CD4-positive, alpha-beta memory T cell (primary cell): Measurements from ENCODE around the gene MPL. TPM values are rescaled to one million over a fixed set of nuclear protein-coding genes. Genes with fewer than 3 reads are reported as not detected.

ENCODE experiments used
- CTCF ChIA-PET: fragments of 350-600 bp; sonication (Branson Sonifier 250); formaldehyde crosslinking; loops from one replicate; lab custom pipeline; 2021; ENCODE audit warnings: inconsistent platforms; ENCODE audit not compliant: partially characterized antibody; lab: Charles Lee
- POLR2A ChIA-PET: fragments of 350-600 bp; sonication (Branson Sonifier 250); formaldehyde crosslinking; loops from one replicate; lab custom pipeline; 2021; ENCODE audit not compliant: partially characterized antibody; lab: Charles Lee
- DNase-seq, 5 donors: peaks; one replicate each; pipeline versions ENCODE4 v3.0.0 to v3.0.0-alpha.2; 2020 to 2022; ENCODE audit warnings: mixed read lengths in 1 of 5
- H3K27ac ChIP-seq: one replicate; pipeline ENCODE4 v1.7.0; 2013; ENCODE audit warnings: low read depth, low read length
- H3K27me3 ChIP-seq: 2 replicates; pipeline ENCODE4 v1.7.0; 2013; ENCODE audit warnings: mild to moderate bottlenecking, low read length, moderate library complexity; ENCODE audit not compliant: insufficient read depth
- H3K36me3 ChIP-seq: 2 replicates; pipeline ENCODE4 v1.7.0; 2013; ENCODE audit warnings: mild to moderate bottlenecking, low read length, moderate library complexity; ENCODE audit not compliant: insufficient read depth
- H3K4me1 ChIP-seq: 2 replicates; pipeline ENCODE4 v1.7.0; 2013; ENCODE audit warnings: mild to moderate bottlenecking, low read length, moderate library complexity; ENCODE audit not compliant: insufficient read depth
- H3K4me3 ChIP-seq, 2 donors: one replicate each; pipeline ENCODE4 v1.7.0; 2013; ENCODE audit warnings: low read length in 2 of 2, mild to moderate bottlenecking in 1 of 2
- H3K9me3 ChIP-seq, 2 donors: one replicate each; pipeline ENCODE4 v1.7.0; 2013; ENCODE audit warnings: low read length in 2 of 2, control low read depth in 1 of 2; ENCODE audit not compliant: control insufficient read depth in 1 of 2
- H3K27ac Mint-ChIP-seq, 7 donors: one replicate each; pipeline ENCODE4 v1.8.0; 2020 to 2021; ENCODE audit warnings: mixed read lengths in 7 of 7, mild to moderate bottlenecking in 6 of 7, inconsistent platforms in 3 of 7, moderate library complexity in 3 of 7
- H3K27me3 Mint-ChIP-seq, 2 donors: one replicate each; pipeline ENCODE4 v1.8.0; 2020 to 2021; ENCODE audit warnings: mixed read lengths in 2 of 2
- H3K36me3 Mint-ChIP-seq, 2 donors: one replicate each; pipeline ENCODE4 v1.8.0; 2020 to 2021; ENCODE audit warnings: mixed read lengths in 2 of 2, inconsistent platforms in 1 of 2, mild to moderate bottlenecking in 1 of 2
- H3K4me1 Mint-ChIP-seq, 4 donors: one replicate each; pipeline ENCODE4 v1.8.0; 2020 to 2021; ENCODE audit warnings: mixed read lengths in 4 of 4, mild to moderate bottlenecking in 1 of 4
- H3K4me3 Mint-ChIP-seq, 8 donors: one replicate each; pipeline ENCODE4 v1.8.0; 2020 to 2021; ENCODE audit warnings: mixed read lengths in 8 of 8, mild to moderate bottlenecking in 7 of 8, moderate library complexity in 6 of 8, inconsistent platforms in 3 of 8
- H3K9me3 Mint-ChIP-seq, 8 donors: one replicate each; pipeline ENCODE4 v1.8.0; 2020 to 2021; ENCODE audit warnings: mixed read lengths in 8 of 8, mild to moderate bottlenecking in 5 of 8, inconsistent platforms in 3 of 8, moderate library complexity in 1 of 8
- intact Hi-C: fragments of 100-400 bp; cut with micrococcal nuclease; formaldehyde crosslinking; loops from one replicate; pipeline ENCODE4 v1.15.1; 2023
- polyA plus RNA-seq, 2 donors: library from polyadenylated mRNA; unstranded; fragments of 300-500 nt; fragmentation: Illumina TruSeq; gene quantifications; one replicate each; pipeline ENCODE4 v1.2.3, GENCODE V29; 2021
- total RNA-seq, 2 experiments: library from RNA; stranded (reverse); gene quantifications; one replicate each; pipeline ENCODE4 v1.2.3, GENCODE V29; 2021

The MPL gene
- total and polyA plus RNA-seq, 4 experiments from 2014 or later: not detected

DNA sequence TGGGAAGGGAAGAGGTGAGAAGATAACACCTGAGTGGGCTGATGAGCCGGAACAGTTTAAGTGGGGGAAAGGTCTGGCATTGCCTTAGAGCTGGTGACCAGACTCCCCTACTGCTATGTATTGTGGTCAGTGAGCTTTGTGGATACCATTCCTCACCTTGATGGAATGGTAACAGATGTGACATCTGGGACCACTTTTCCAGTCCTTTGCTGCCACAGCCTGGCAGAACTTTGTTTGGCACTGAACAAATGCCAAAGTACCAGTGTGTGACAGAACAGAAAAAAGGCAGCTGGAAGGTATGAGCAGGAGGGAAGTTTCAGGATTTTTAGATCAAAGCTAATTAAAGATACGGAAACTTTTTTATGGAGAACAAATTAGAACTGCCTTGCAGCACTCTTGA lies 45.8 kb downstream of the MPL start:
- Mint-ChIP-seq H3K27me3 (no peaks in the 10 kb centered on the region), H3K36me3 (peaks cover 36 to 71% of the 10 kb centered on the region in 2 donors), H3K9me3 (no peaks in the 10 kb centered on the region), H3K4me3 (no peak overlapping the region), H3K27ac (peak overlapping the region in 1 of 7 donors; percentile 4), H3K4me1 (peaks cover 7 to 22% (median 9%) of the 10 kb centered on the region in 4 donors)
- no peak overlapping the region for H3K27ac ChIP-seq
- peaks cover 54% of the 10 kb centered on the region for H3K36me3 ChIP-seq
- peaks cover 6% of the 10 kb centered on the region for H3K4me1 ChIP-seq
- ChIA-PET POLR2A (interaction anchor here (0.7 to 1.9 kb wide), 2 partner anchors 16 to 20 kb away, joined by 3 to 11 read pairs; partner anchors contain the start of gene ELOVL1), CTCF (interaction anchor here (1.0 to 1.3 kb wide), 3 partner anchors 31 to 156 kb away, joined by 3 to 7 read pairs (median 3); no protein-coding TSS in a partner anchor)
- H3K9me3 ChIP-seq: no peaks in the 10 kb centered on the region
- H3K4me3 ChIP-seq: no peak overlapping the region
- DNase-seq: no peak
- no peaks in the 10 kb centered on the region for H3K27me3 ChIP-seq
- intact Hi-C loops: no loop called here

DNA sequence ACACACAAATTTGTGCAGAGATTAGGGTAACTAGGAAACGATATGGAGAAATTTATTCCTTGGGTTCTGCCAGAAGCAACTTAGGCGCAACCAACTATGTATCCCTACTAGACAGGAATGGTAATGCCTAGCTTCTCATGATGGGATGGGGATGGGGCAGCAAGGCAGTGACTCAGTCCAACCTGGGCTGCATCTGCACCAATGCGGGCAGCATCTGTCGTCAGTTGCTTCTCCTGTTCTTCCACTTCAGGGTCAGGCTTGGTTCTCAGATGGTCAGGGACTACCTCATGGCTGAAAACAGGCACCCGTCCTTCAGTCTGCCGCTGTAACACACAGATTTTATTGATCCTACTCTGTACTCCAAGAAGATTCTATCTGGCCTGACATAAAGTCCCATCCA lies 49.1 kb downstream of the MPL start:
- Mint-ChIP-seq H3K27ac (peak overlapping the region in 1 of 7 donors; percentile 89), H3K4me3 (no peak overlapping the region), H3K27me3 (no peaks in the 10 kb centered on the region), H3K9me3 (no peaks in the 10 kb centered on the region), H3K36me3 (peaks cover 39 to 64% of the 10 kb centered on the region in 2 donors), H3K4me1 (peaks cover 23 to 47% (median 34%) of the 10 kb centered on the region in 4 donors)
- Histone ChIP-seq H3K4me1 (peaks cover 28% of the 10 kb centered on the region), H3K4me3 (no peak overlapping the region), H3K27me3 (no peaks in the 10 kb centered on the region), H3K9me3 (no peaks in the 10 kb centered on the region), H3K27ac (no peak overlapping the region), H3K36me3 (peaks cover 54% of the 10 kb centered on the region)
- intact Hi-C loops: no loop called here
- POLR2A ChIA-PET: interaction anchor here (2.1 kb wide), 1 partner anchor 18 kb away, joined by 6 read pairs; no protein-coding TSS in a partner anchor
- CTCF ChIA-PET: interaction anchor here (1.5 kb wide), 1 partner anchor 19 kb away, joined by 3 read pairs; the partner anchor contains the start of gene ELOVL1
- DNase-seq: no peak

DNA sequence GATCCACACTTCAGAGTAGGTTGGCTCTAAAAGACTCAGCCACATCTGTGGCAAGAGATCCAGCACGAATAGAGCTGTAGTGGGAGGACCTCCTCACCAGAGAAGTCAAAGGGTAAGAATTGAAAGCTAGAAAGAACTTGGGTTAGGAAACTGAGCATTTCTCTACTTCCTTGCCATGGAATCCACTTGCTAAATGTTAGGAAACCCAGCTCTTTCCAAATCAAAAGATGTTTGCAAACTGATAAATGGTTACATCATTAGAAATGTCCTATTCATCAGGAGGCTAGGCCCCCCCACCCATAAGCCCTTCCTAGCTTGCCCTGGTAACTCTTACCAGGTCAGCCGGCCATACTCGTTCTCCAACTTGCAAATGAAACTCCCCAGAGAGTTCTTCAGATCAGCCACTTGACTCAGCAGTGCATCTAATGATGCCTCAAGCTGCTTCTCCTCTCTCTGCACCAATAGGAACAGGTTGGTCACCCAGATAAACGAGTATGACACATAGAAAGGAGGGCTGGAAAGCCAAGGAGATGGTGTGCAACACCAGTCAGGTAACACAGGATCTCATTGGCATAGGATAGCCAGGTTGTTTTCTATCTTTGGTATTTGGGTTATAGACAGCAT lies 50.5 kb downstream of the MPL start:
- Histone ChIP-seq H3K27ac (no peak overlapping the region), H3K9me3 (no peaks in the 10 kb centered on the region), H3K27me3 (no peaks in the 10 kb centered on the region), H3K36me3 (peaks cover 46% of the 10 kb centered on the region), H3K4me1 (peaks cover 28% of the 10 kb centered on the region), H3K4me3 (no peak overlapping the region)
- H3K9me3 Mint-ChIP-seq: no peaks in the 10 kb centered on the region
- DNase-seq: no peak
- no peaks in the 10 kb centered on the region for H3K27me3 Mint-ChIP-seq
- peaks cover 29 to 57% of the 10 kb centered on the region in 2 donors for H3K36me3 Mint-ChIP-seq
- H3K4me1 Mint-ChIP-seq: peaks cover 28 to 52% (median 40%) of the 10 kb centered on the region in 4 donors
- intact Hi-C loops: no loop called here
- POLR2A ChIA-PET: interaction anchor here (0.9 to 3.7 kb wide), 7 partner anchors 9 to 216 kb away, joined by 3 to 42 read pairs (median 4); partner anchors contain the start of genes CDC20, CFAP57, EBNA1BP2 and ELOVL1
- CTCF ChIA-PET: interaction anchor here (3.5 kb wide), 1 partner anchor 27 kb away, joined by 10 read pairs; no protein-coding TSS in a partner anchor
- peak overlapping the region; percentile 37 to 100 (median 98) for H3K27ac Mint-ChIP-seq
- peak overlapping the region; percentile 99 to 100 (median 100) for H3K4me3 Mint-ChIP-seq

DNA sequence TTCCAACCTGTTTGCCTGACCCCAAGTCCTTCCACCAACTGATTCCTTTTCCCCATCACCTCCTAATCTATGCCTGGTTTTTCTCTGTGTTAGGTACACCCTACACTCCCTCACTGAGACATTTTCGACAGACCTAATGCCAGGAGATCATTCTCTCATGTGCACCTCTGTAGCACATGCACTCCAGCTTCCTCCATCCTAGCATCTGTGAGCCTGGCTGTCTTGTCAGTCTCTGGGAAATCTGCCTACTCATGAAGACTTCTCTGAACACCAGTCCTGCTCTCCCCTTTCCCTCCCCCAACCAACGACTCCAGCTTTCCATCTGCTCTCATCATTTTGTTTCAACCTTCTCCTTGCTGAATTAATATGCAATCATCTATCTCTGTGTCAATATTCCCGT lies 51.0 kb downstream of the MPL start:
- Histone ChIP-seq H3K4me1 (peaks cover 28% of the 10 kb centered on the region), H3K36me3 (peaks cover 41% of the 10 kb centered on the region), H3K27me3 (no peaks in the 10 kb centered on the region), H3K9me3 (no peaks in the 10 kb centered on the region), H3K4me3 (peak overlapping the region; percentile 87 to 88), H3K27ac (peak overlapping the region; percentile 82)
- intact Hi-C loops: loop anchor here (1.0 kb wide), 3 partner anchors 20 to 216 kb away; partner anchors contain the start of genes CDC20, CFAP57, EBNA1BP2 and ELOVL1
- Mint-ChIP-seq H3K27me3 (no peaks in the 10 kb centered on the region), H3K27ac (peak overlapping the region; percentile 37 to 100 (median 98)), H3K4me1 (peaks cover 31 to 57% (median 44%) of the 10 kb centered on the region in 4 donors), H3K4me3 (peak overlapping the region; percentile 99 to 100 (median 100)), H3K36me3 (peaks cover 24 to 55% of the 10 kb centered on the region in 2 donors), H3K9me3 (no peaks in the 10 kb centered on the region)
- POLR2A ChIA-PET: interaction anchor here (0.9 to 3.7 kb wide), 8 partner anchors 10 to 162 kb away, joined by 3 to 42 read pairs (median 7); partner anchors contain the start of genes CDC20, ELOVL1 and HYI
- no peak for DNase-seq
- CTCF ChIA-PET: interaction anchor here (0.6 to 3.5 kb wide), 3 partner anchors 19 to 26 kb away, joined by 3 to 10 read pairs (median 7); partner anchors contain the start of gene ELOVL1

GRCh38 chr1:43389326-43390313 lies 52.0 kb downstream of the MPL start, which contains the start of the genes MED8 and SZT2:
MED8 (minus strand) TSS chr1:43389800; CDS start chr1:43389764, 36 bp downstream.
SZT2 (plus strand) TSS chr1:43389899; CDS start chr1:43389969, 70 bp downstream.
- no peaks in the 10 kb centered on the region for H3K27me3 ChIP-seq
- CTCF ChIA-PET: interaction anchor here (0.6 to 3.5 kb wide), 5 partner anchors 20 to 162 kb away, joined by 3 to 10 read pairs (median 4); partner anchors contain the start of gene ELOVL1

DNA sequence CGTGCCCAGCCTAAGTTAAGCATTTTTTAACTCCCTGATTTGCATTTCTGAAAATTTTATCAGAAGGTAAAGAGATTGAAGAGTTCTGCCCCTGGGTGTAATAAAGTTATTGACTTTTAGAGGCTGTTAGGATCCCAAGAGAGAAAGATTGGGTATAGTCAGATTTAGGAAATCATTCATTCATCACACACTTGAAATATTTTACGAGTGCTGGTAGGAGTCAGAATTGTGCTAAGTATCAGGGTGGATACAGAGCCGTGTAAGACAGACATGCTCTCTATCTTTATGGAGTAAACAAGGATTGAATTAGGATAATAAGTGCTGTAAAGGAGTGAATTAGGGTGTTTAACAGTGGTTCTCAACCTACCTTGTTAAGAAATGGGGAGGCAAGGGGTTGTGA lies 55.1 kb downstream of the MPL start:
- Mint-ChIP-seq H3K27ac (peak overlapping the region in 3 of 7 donors; percentile 13 to 30 (median 15)), H3K27me3 (no peaks in the 10 kb centered on the region), H3K4me1 (peaks cover 30 to 58% (median 45%) of the 10 kb centered on the region in 4 donors), H3K36me3 (peaks cover 12 to 38% of the 10 kb centered on the region in 2 donors), H3K4me3 (peak overlapping the region in 3 of 8 donors; percentile 4 to 45 (median 13)), H3K9me3 (no peaks in the 10 kb centered on the region)
- H3K36me3 ChIP-seq: no peaks in the 10 kb centered on the region
- H3K9me3 ChIP-seq: no peaks in the 10 kb centered on the region
- intact Hi-C loops: no loop called here
- CTCF ChIA-PET: no interaction called here
- H3K27ac ChIP-seq: no peak overlapping the region
- DNase-seq: no peak
- no peaks in the 10 kb centered on the region for H3K27me3 ChIP-seq
- no peak overlapping the region for H3K4me3 ChIP-seq
- POLR2A ChIA-PET: interaction anchor here (1.6 kb wide), 1 partner anchor 25 kb away, joined by 5 read pairs; the partner anchor contains the start of gene ELOVL1
- H3K4me1 ChIP-seq: peaks cover 28% of the 10 kb centered on the region

More at GRCh38 chr1:43389326-43390313, 52.0 kb downstream of the MPL start, which contains the start of the genes MED8 and SZT2:
- H3K9me3 Mint-ChIP-seq: no peaks in the 10 kb centered on the region
- peak within 1 kb of the TSS; percentile 89 to 100 (median 99) for H3K27ac Mint-ChIP-seq
- POLR2A ChIA-PET: interaction anchor here (0.7 to 3.7 kb wide), 14 partner anchors 8 to 217 kb away, joined by 3 to 42 read pairs (median 4); partner anchors contain the start of genes CDC20, CFAP57, EBNA1BP2 and ELOVL1
- H3K4me1 Mint-ChIP-seq: peaks cover 32 to 60% (median 45%) of the 10 kb centered on the region in 4 donors
- Histone ChIP-seq H3K36me3 (peaks cover 31% of the 10 kb centered on the region), H3K27ac (peak within 1 kb of the TSS; percentile 82), H3K4me3 (peak within 1 kb of the TSS; percentile 87 to 88), H3K9me3 (no peaks in the 10 kb centered on the region), H3K4me1 (peaks cover 28% of the 10 kb centered on the region)
- no peaks in the 10 kb centered on the region for H3K27me3 Mint-ChIP-seq
- H3K36me3 Mint-ChIP-seq: peaks cover 21 to 48% of the 10 kb centered on the region in 2 donors
- peak within 1 kb of the TSS; percentile 99 to 100 (median 100) for H3K4me3 Mint-ChIP-seq
- peak; percentile 88 to 93 (median 91) for DNase-seq
- intact Hi-C loops: loop anchor here (1.0 kb wide), 3 partner anchors 21 to 217 kb away; partner anchors contain the start of genes CDC20, CFAP57, EBNA1BP2 and ELOVL1
